T-helper 1 cell (primary cell): ENCODE data around the gene PLEKHF1.
"Not testable (repeated sequence)": the region's sequence is repeated elsewhere in the genome, so short reads cannot be mapped to it uniquely, and the experiment has no call there.

ENCODE experiments used
- DNase-seq, 5 donors: peaks; one replicate each; pipeline ENCODE4 v3.0.0-alpha.2; 2012 to 2020

Gene PLEKHF1

DNA sequence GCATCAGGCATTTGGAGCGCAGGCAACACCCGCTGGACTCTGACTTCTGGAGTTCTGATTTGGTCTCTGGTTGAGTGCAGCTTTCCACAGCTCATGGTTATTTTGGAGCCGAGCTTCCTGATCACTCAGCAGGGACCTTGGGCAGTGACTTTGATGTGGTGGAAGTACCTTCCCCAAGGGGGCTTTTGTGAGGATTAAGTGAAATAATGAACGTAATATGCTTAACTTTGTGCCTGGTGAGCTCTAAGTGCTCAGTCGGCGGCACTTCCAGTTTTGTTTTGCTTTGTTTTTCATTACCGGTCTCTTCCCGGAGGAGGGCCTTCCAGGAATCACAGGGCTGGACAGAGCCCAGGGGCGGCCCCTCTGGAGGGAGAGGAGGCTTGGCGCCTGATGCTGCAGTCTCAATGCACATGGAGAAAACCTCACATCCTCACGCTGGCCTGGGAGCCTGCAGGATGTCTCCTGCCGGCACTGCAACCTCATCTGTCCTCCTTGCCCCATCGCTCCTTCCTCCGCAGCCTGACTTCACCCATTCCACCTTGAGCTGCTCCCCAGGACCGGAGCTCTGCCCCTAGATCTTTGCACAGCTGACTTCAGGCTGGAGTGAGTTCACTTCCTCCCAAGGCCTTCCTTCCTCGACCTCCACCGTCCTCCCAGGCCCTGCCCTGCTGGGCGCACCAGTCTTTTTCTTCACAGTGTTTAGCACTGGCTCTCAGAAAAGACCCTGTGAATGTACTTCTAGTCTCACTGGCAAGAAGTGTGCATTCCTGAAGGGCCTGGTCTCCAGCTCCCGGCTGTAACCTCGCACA is 1.5 kb downstream of the PLEKHF1 start:
- peak in 1 of 5 donors; percentile 38 for DNase-seq

GRCh38 chr19:29667387-29667783 is 2.1 kb downstream of the PLEKHF1 start:
- DNase-seq, result no peak

- DNase-seq, result peak; percentile 26 to 75 (median 55)
These were observed 2.7 kb downstream of the PLEKHF1 start for GRCh38 chr19:29667901-29668341.

DNA sequence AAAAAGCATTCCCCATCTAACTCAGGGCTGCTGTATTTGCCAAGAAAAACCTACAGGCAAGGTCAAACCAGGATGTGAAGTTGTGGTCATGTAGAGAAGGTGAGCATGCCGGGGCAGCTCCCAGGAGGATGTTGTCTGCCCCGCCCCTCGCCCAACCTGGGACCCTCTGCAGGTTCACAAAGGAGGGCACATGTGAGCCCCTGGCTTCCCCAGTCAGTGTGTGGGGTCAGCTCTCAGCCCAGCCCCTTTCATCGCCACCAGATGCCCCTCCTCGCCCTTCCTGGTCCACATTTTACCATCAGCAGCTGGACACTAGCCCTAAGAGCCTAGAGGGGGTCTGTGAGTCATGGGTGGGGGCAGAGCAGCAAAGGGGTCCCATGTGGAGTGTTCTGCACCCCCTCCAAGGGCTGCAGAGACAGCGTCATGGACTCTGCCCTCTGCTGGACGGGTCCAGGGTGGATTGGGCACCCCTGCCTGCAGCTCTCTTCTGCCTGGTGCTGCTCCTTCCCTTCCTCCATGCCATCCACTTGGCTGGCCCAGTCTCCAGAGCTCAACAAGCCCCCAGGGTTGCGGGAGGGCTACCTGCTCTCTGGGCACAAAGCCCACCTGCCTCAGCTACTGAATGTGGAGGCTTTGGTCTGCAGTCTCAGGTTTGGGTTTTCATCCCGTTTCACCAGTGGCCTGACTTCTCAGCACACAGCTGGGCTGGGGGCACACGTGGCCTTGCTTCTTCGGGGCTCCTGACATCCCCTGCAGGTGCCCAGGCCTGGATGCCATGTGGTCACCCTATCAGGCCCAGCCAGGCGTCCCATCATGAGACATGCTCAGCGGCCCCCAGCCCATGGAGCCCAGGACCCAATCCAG is 3.7 kb downstream of the PLEKHF1 start:
- DNase-seq, result no peak

- DNase-seq, result no peak
These were observed 5.0 kb downstream of the PLEKHF1 start for GRCh38 chr19:29670255-29670654.

DNA sequence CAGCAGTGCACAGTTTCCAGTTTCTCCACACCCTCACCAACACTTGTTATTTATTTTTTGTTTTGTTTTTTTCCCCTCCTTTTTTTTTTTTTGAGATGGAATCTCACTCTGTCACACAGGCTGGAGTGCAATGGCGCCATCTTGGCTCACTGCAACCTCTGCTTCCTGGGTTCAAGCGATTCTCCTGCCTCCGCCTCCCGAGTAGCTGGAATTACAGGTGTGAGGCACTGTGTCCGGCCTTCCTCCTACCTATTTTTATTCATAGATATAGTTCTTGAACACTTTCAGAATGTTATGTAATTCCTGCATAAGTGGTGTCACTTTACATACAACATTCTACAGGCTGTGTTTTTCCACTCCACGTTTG is 5.7 kb downstream of the PLEKHF1 start:
- DNase-seq, result not testable (repeated sequence)

- peak; percentile 52 to 96 (median 71) for DNase-seq
These were observed 6.3 kb downstream of the PLEKHF1 start for GRCh38 chr19:29671393-29672160.

- peak in 1 of 5 donors; percentile 28 for DNase-seq
These were observed 7.2 kb downstream of the PLEKHF1 start for GRCh38 chr19:29672319-29672932.

DNA sequence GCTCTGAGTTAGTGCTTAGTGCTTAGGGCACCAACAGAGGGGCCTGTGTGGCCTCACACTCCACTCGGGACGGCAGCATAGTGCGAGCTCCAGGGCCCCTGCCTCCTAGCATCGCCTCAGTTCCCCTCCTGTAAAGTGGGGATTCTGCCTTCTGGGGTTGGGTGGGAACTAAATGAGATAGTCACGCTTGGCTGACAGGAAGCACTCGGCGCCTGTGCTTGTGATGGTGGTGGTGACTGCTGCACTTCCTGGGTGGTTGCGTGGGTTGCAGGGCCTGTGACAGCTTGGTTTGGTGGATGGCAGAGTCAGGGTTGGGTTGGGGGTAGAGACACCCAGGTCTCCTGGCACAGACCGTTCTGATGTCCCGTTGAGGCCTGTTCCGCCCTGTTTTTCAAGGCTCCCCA is 7.7 kb downstream of the PLEKHF1 start:
- peak; percentile 69 to 92 (median 82) for DNase-seq

DNA sequence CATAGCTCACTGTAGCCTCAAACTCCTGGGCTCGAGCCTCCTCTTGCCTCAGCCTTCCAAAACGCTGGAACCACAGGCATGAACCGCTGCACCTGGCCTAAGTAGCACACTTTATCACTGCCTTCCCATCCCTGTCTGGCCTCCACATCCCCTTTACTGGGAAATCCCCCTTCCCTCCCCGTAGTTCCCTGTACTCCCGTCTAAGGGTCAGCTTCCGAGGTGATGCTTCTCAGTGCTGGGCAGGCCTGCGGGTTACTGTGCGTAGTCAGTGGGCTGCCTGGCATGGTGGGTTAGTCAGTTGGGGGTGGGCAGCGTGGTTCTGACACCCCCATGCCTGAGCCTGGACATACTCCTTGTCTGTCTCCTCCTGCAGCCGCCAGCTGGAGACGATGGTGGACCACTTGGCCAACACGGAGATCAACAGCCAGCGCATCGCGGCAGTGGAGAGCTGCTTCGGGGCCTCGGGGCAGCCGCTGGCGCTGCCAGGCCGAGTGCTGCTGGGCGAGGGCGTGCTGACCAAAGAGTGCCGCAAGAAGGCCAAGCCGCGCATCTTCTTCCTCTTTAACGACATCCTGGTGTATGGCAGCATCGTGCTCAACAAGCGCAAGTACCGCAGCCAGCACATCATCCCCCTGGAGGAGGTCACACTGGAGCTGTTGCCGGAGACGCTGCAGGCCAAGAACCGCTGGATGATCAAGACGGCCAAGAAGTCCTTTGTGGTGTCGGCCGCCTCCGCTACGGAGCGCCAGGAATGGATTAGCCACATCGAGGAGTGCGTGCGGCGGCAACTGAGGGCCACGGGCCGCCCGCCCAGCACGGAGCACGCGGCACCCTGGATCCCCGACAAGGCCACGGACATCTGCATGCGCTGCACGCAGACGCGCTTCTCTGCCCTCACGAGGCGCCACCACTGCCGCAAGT is 8.4 kb downstream of the PLEKHF1 start:
- no peak for DNase-seq

GRCh38 chr19:29674374-29675119 is 9.3 kb downstream of the PLEKHF1 start:
- no peak for DNase-seq

DNA sequence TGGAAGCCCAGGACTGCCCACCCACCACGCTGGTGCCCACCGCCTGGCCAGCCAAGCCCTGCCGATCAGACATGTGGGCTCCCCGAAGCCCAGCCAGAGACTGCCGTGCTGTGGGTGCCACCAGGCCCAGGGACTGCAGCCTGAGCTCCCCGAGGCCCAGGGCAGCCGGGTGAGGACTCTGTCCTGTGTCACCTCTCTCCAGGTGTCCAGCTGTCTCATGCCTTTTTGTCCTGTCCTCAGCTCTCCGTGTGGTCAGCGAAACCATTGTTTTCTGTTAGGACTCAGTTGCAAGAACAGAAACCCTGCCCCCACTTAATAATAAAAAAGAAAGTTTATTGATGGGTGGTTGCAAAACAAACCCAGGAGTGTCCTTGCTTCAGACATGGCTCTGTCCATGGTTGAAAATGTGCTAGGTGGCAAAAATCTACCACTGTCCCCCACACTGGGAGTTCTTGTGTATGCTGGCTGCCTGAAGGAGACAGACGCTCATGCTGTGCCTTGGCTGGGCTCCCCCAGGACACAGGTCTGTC is 9.9 kb downstream of the PLEKHF1 start:
- no peak for DNase-seq

DNA sequence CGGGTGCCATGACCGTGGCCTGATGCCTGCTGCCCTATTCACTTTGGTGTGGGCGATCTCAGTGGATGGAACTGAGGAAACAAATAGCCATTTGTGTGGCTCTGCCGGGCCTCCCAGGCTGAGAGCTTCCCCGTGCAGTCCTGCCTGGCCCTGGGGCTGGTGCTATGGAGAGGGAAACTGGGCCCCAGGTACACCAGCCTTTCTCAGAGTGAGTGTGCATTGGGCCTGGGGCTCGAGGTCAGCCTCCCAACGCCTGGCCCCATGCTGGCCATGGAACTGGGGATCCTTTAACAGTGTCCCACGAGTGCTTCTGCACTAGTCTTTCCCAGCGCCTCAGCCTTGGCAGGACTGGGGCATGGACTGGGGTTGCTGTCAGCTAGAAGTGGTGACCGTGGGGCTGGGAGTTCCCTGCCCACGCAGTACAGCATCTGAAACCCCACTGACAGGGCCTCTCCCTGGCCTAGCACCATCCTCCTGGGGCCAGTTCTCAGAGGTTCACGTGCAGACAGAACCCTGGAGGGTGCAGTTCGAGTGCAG is 10.5 kb downstream of the PLEKHF1 start:
- no peak for DNase-seq

- no peak for DNase-seq
These were observed 11.3 kb downstream of the PLEKHF1 start for GRCh38 chr19:29676586-29676985.

DNA sequence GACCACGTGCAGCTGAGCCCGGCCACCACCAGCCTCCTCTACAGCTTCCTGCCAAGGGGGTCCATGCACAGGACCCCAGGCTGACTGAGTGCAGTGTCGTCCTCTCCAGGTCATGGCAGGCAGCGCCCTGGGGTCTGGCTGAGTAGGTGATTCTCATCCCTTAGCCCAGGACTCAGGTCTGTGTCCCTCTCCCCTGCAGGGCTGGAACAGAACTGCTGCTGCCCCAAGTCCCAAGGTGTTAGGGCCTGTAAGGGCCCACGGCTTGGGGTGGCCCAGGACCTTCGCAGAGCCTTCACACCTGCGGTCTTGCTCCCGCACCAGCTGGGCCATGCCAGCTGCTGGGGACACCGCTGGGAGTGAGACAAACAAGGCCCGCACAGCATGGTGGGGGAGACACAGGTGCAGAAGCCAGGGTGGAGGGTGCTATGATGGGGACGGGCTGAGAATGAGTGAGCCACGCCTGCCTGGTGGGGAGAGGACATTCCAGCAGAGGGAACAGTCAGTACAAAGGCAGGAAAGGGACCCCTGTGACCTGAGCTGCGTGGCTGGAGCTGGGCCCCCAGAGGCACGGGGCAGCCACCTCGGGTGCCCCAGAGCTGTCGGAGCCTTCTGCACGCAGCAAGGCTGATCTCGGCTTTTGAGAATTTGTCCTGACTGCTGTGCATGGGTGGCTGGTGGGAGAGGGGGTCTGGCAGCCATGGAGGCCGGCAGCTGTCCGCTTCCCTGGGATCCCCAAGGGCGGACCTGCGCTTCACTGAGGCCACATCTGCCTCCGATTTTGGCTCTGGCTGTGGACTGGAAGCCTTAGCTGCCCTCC is 11.9 kb downstream of the PLEKHF1 start:
- no peak for DNase-seq

DNA sequence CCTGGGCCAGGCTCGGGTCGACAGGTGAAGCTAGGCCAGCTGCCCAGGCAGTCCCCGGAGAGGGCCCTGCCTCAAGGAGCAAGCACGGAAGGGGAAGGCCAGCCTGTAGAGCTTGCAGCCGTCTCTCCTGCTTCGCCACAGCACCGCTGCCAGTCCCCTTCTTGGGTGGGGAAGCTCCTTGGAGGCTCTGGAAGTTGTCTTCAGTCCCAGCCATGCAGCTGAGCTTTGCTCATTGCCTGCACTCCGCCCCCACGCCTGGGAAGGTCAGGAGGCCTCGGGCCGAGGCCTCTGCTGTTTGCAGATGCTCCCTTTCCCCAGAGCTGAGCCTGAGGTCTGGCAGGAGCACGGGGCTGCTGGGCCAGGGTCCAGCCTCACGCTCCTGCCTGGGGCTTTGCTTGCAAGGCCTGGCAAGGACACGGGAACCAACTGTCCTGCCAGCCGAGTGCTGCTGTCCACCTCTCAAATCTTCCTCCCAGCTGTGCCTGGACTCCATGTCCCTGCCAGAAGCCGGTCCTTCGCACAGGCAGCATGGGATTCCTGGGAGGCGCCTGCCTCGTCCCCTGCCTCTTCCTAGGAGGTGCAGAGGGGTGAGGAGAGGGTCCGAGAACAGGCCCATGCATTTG is 13.3 kb downstream of the PLEKHF1 start:
- no peak for DNase-seq

- DNase-seq, result no peak
These were observed 14.4 kb downstream of the PLEKHF1 start for GRCh38 chr19:29679598-29680210.

GRCh38 chr19:29680447-29680846 is 15.2 kb downstream of the PLEKHF1 start:
- DNase-seq, result peak; percentile 65 to 93 (median 74)
